ENCODE data around the gene HOXB4.
A peak's percentile ranks its signal among the peaks of the same experiment; 100 is the strongest.

The HOXB4 gene

GRCh38 chr17:48571024-48571818 lies 6.9 kb downstream of the HOXB4 start:
- Mint-ChIP-seq H3K27ac (no peak overlapping the region), H3K27me3 (peaks cover 14% of the 10 kb centered on the region), H3K4me3 (no peak overlapping the region), H3K4me1 (peaks cover 41% of the 10 kb centered on the region), H3K36me3 (peaks cover 12% of the 10 kb centered on the region), H3K9me3 (no peaks in the 10 kb centered on the region)
- DNase-seq = no peak
- CTCF ChIA-PET = no interaction called here

- peaks cover 33% of the 10 kb centered on the region for H3K4me1 Mint-ChIP-seq
- DNase-seq = no peak
- CTCF ChIA-PET = interaction anchor here (0.6 to 0.8 kb wide), 3 partner anchors 9 to 466 kb away, joined by 3 to 4 read pairs (median 3); no protein-coding TSS in a partner anchor
These were observed 7.7 kb downstream of the HOXB4 start for GRCh38 chr17:48570325-48571023.

GRCh38 chr17:48569674-48570324 lies 8.4 kb downstream of the HOXB4 start:
- no peak for DNase-seq

More at GRCh38 chr17:48570325-48571023, 7.7 kb downstream of the HOXB4 start:
- Mint-ChIP-seq H3K36me3 (peaks cover 12% of the 10 kb centered on the region), H3K27ac (no peak overlapping the region), H3K9me3 (no peaks in the 10 kb centered on the region), H3K27me3 (peaks cover 7% of the 10 kb centered on the region), H3K4me3 (no peak overlapping the region)

DNA sequence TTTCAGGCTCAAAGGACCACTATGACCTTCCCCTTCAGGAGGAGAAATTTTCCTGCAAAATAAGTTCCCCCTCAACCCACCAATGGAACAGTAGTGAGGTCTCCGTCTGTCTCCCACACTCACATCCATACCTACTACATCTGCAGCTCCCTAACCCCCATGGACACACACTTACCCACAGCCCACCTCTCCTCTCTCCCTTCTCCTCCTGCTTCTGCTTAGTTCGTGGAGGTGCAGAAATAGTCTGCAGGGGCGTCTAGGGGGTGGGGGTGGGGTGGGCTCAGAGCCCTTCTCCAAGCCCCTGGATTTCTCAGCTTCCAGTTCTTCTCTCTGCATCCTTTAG lies 8.9 kb downstream of the HOXB4 start:
- no peaks in the 10 kb centered on the region for H3K9me3 Mint-ChIP-seq
- H3K4me1 Mint-ChIP-seq = peaks cover 28% of the 10 kb centered on the region
- peaks cover 3% of the 10 kb centered on the region for H3K27me3 Mint-ChIP-seq
- H3K36me3 Mint-ChIP-seq = peaks cover 12% of the 10 kb centered on the region
- DNase-seq = no peak
- H3K4me3 Mint-ChIP-seq = no peak overlapping the region
- CTCF ChIA-PET = interaction anchor here (0.6 to 0.8 kb wide), 2 partner anchors 81 to 305 kb away, joined by 3 to 4 read pairs; no protein-coding TSS in a partner anchor
- H3K27ac Mint-ChIP-seq = no peak overlapping the region

More at GRCh38 chr17:48569674-48570324, 8.4 kb downstream of the HOXB4 start:
- Mint-ChIP-seq H3K27me3 (peaks cover 7% of the 10 kb centered on the region), H3K36me3 (peaks cover 13% of the 10 kb centered on the region), H3K27ac (no peak overlapping the region), H3K4me3 (no peak overlapping the region), H3K9me3 (no peaks in the 10 kb centered on the region), H3K4me1 (peaks cover 28% of the 10 kb centered on the region)
- CTCF ChIA-PET = interaction anchor here (0.6 to 0.8 kb wide), 4 partner anchors 8 to 467 kb away, joined by 3 to 4 read pairs (median 4); no protein-coding TSS in a partner anchor

DNA sequence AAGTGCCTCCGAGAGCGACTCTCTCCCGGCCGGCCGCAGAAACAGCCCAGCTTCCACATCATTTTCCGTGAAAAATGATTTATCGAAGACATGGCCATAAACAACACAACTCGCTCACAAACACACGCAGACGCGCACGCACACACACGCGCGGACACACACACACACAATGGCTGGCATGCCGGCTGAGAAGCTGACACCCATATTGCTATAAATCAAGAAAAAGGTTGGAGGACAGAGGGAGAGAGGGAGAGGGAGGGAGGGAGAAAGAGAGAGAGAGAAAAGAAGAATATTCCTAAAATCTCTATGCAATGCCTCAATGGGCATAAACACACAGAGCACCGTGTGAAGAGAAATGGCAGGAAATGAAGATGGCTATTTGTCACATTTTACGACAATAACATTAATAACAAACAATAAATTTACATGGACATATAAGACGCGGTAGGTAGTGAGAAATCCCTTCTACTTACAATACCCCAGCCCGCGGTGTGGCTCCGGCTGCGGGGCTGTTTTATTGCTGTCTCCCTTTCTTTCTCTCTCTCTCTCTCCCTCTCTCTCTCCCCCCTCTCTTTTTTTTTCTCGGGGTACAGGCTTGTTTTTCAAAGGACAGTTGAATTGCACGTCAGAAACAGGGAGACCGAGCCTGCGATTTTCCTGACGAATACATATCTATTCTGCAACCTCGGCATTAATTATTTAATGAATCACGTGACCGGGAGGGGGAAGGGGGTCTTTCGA lies 9.5 kb downstream of the HOXB4 start:
- Mint-ChIP-seq H3K4me1 (peaks cover 27% of the 10 kb centered on the region), H3K9me3 (no peaks in the 10 kb centered on the region), H3K27ac (peak overlapping the region; percentile 66), H3K4me3 (no peak overlapping the region), H3K36me3 (peaks cover 12% of the 10 kb centered on the region), H3K27me3 (peaks cover 3% of the 10 kb centered on the region)
- CTCF ChIA-PET = interaction anchor here (1.2 kb wide), 1 partner anchor 76 kb away, joined by 3 read pairs; no protein-coding TSS in a partner anchor
- DNase-seq = no peak

DNA sequence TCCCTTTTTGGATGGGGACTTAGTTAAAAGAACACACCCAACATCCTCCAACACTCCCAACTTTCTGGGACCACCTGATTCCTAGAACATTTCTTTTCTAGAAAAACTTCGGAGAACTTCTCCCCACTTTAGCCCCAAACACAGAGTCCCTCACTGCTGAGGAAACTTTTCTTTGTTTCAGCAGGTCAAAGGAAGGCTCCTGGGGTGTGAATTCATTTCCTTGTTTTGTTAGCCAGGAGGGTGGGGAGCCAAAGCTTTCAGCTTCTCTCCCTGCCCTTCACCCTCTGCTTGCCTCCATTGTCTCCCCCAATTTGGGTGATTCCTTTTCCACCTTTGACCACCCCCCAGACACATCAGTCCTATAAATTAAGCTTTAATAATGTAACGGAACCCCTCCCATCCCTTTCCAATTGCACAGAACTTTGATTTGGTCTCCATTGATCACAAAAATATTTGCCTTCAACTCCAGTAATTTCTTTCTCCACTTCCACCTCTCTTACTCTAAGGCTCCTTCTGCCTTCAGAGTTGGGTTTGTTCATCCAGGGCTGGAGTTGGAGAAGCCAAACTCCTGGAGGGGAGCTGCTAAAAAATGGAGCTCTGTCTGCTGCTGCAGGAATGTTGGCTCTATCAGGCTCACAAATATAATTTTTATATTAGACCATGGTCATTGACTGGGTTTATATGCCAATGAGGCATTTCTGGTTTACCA lies 10.3 kb downstream of the HOXB4 start:
- CTCF ChIA-PET = interaction anchor here (1.2 kb wide), 1 partner anchor 75 kb away, joined by 3 read pairs; no protein-coding TSS in a partner anchor
- no peak for DNase-seq
- Mint-ChIP-seq H3K4me3 (no peak overlapping the region), H3K27ac (no peak overlapping the region), H3K36me3 (peaks cover 12% of the 10 kb centered on the region), H3K27me3 (peaks cover 12% of the 10 kb centered on the region), H3K4me1 (peaks cover 19% of the 10 kb centered on the region), H3K9me3 (no peaks in the 10 kb centered on the region)

DNA sequence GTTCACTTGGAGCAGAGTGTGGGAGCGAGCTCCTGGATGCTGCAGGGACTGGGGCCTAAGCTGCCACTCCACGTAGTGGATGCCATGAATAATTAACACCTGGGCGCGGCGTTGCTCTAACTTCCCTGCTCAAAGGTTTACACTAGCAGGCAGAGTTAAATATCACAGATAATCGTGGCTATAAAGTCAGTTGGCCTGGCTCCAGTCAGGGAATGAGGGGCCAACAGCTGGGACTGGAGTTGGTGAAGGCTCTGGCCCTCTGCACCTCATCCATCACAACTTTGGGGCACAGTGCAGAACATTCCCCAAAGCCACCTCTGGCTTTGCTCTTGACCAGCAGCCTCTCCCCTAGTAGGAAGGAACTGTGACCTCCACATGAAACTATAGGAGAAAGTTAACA lies 10.9 kb downstream of the HOXB4 start:
- CTCF ChIA-PET = interaction anchor here (1.2 kb wide), 1 partner anchor 75 kb away, joined by 3 read pairs; no protein-coding TSS in a partner anchor
- H3K27ac Mint-ChIP-seq = no peak overlapping the region
- H3K4me1 Mint-ChIP-seq = peaks cover 21% of the 10 kb centered on the region
- H3K9me3 Mint-ChIP-seq = no peaks in the 10 kb centered on the region
- peaks cover 11% of the 10 kb centered on the region for H3K36me3 Mint-ChIP-seq
- peaks cover 18% of the 10 kb centered on the region for H3K27me3 Mint-ChIP-seq
- no peak overlapping the region for H3K4me3 Mint-ChIP-seq
- no peak for DNase-seq

DNA sequence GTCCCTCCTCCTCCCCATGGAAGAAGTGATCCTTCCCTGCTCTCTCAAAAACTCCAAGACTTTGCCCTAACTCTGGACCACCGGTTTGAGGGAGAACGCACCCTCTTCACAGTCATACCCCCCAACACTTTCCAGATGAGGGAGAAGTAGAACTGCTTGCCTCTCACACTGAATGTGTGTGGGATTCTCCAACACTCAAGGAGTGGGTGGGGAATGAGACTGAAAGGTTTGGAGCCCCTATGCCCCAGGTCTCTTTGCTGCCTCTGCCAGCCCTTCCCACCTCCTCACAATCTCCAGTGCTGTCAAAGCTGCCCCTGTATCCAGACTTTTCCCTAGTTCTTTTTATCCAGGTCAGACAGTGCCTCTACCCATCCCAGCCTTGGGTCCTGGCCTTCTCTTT lies 11.4 kb downstream of the HOXB4 start:
- CTCF ChIA-PET = no interaction called here
- Mint-ChIP-seq H3K27ac (no peak overlapping the region), H3K4me1 (peaks cover 24% of the 10 kb centered on the region), H3K36me3 (peaks cover 11% of the 10 kb centered on the region), H3K9me3 (no peaks in the 10 kb centered on the region), H3K27me3 (peaks cover 21% of the 10 kb centered on the region), H3K4me3 (no peak overlapping the region)
- DNase-seq = no peak

GRCh38 chr17:48565925-48566710 lies 12.0 kb downstream of the HOXB4 start:
- CTCF ChIA-PET = no interaction called here
- Mint-ChIP-seq H3K27ac (no peak overlapping the region), H3K4me3 (no peak overlapping the region)

GRCh38 chr17:48565022-48565554 lies 13.1 kb downstream of the HOXB4 start:
- Mint-ChIP-seq H3K36me3 (peaks cover 11% of the 10 kb centered on the region), H3K4me1 (peaks cover 34% of the 10 kb centered on the region), H3K27me3 (peaks cover 37% of the 10 kb centered on the region), H3K27ac (no peak overlapping the region), H3K9me3 (no peaks in the 10 kb centered on the region), H3K4me3 (no peak overlapping the region)
- CTCF ChIA-PET = no interaction called here
- DNase-seq = no peak

More at GRCh38 chr17:48565925-48566710, 12.0 kb downstream of the HOXB4 start:
- Mint-ChIP-seq H3K36me3 (peaks cover 11% of the 10 kb centered on the region), H3K4me1 (peaks cover 30% of the 10 kb centered on the region), H3K9me3 (no peaks in the 10 kb centered on the region), H3K27me3 (peaks cover 27% of the 10 kb centered on the region)
- no peak for DNase-seq

- Mint-ChIP-seq H3K27ac (no peak overlapping the region), H3K9me3 (no peaks in the 10 kb centered on the region), H3K36me3 (peaks cover 11% of the 10 kb centered on the region), H3K4me1 (peaks cover 34% of the 10 kb centered on the region), H3K27me3 (peaks cover 44% of the 10 kb centered on the region), H3K4me3 (no peak overlapping the region)
- CTCF ChIA-PET = interaction anchor here (1.6 to 1.8 kb wide), 2 partner anchors 23 to 71 kb away, joined by 4 read pairs; no protein-coding TSS in a partner anchor
- no peak for DNase-seq
These were observed 13.7 kb downstream of the HOXB4 start for GRCh38 chr17:48564188-48565021.

GRCh38 chr17:48563867-48564187 lies 14.3 kb downstream of the HOXB4 start:
- CTCF ChIA-PET = interaction anchor here (1.6 to 1.8 kb wide), 2 partner anchors 24 to 71 kb away, joined by 4 read pairs; no protein-coding TSS in a partner anchor
- no peaks in the 10 kb centered on the region for H3K9me3 Mint-ChIP-seq
- H3K36me3 Mint-ChIP-seq = peaks cover 7% of the 10 kb centered on the region
- H3K4me1 Mint-ChIP-seq = peaks cover 29% of the 10 kb centered on the region
- no peak overlapping the region for H3K4me3 Mint-ChIP-seq
- peaks cover 50% of the 10 kb centered on the region for H3K27me3 Mint-ChIP-seq
- H3K27ac Mint-ChIP-seq = no peak overlapping the region
- DNase-seq = no peak
